Fibroblast of lung (primary cell): Measurements from ENCODE around the gene GAB1. TPM values are rescaled to one million over a fixed set of nuclear protein-coding genes. Genes with fewer than 3 reads are reported as not detected.

Source experiments
- DNase-seq, 2 donors: peaks; one replicate each; pipeline versions ENCODE4 v3.0.0 to v3.0.0-alpha.2; 2010; ENCODE audit warnings: low read depth in 2 of 2
- H2AFZ ChIP-seq: 2 replicates; pipeline ENCODE4 v1.5.1; 2012; ENCODE audit warnings: low read length, control low read depth, inconsistent platforms
- H3K27ac ChIP-seq: 2 replicates; pipeline ENCODE4 v1.5.1; 2011; ENCODE audit warnings: low read length, control low read depth; ENCODE audit not compliant: insufficient read depth
- H3K27me3 ChIP-seq: 2 replicates; pipeline ENCODE4 v1.5.1; 2011; ENCODE audit warnings: mild to moderate bottlenecking, low read length; ENCODE audit not compliant: control insufficient read depth, insufficient read depth
- H3K36me3 ChIP-seq: 2 replicates; pipeline ENCODE4 v1.5.1; 2011; ENCODE audit warnings: low read length; ENCODE audit not compliant: control insufficient read depth, insufficient read depth
- H3K4me1 ChIP-seq: 2 replicates; pipeline ENCODE4 v1.5.1; 2011; ENCODE audit warnings: low read length; ENCODE audit not compliant: control insufficient read depth, insufficient read depth; ENCODE audit errors: extremely low read depth
- H3K4me2 ChIP-seq: 2 replicates; pipeline ENCODE4 v1.5.1; 2011; ENCODE audit warnings: low read length, control low read depth; ENCODE audit not compliant: insufficient read depth; ENCODE audit errors: extremely low read depth
- H3K4me3 ChIP-seq, 4 experiments: fragments of 200-600 bp in 1 of 4; sonication (generic) in 1 of 4; replicated peaks in 1 of 4; 2 replicates each; pipeline ENCODE4 v1.5.1; 2011 to 2016; ENCODE audit warnings: low read length in 4 of 4, low read depth in 3 of 4, mild to moderate bottlenecking in 3 of 4, control low read depth in 2 of 4, inconsistent platforms in 1 of 4, mixed read lengths in 1 of 4; ENCODE audit not compliant: insufficient read depth in 1 of 4; ENCODE audit errors: control extremely low read depth in 1 of 4
- H3K79me2 ChIP-seq: 2 replicates; pipeline ENCODE4 v1.5.1; 2012; ENCODE audit warnings: mild to moderate bottlenecking, low read length, inconsistent platforms; ENCODE audit not compliant: control insufficient read depth, insufficient read depth
- H3K9ac ChIP-seq: 2 replicates; pipeline ENCODE4 v1.5.1; 2011; ENCODE audit warnings: mild to moderate bottlenecking, low read length, control low read depth; ENCODE audit not compliant: insufficient read depth
- H3K9me3 ChIP-seq: 2 replicates; pipeline ENCODE4 v1.5.1; 2012; ENCODE audit warnings: low read depth, low read length; ENCODE audit not compliant: control insufficient read depth, insufficient read depth
- H4K20me1 ChIP-seq: 2 replicates; pipeline ENCODE4 v1.5.1; 2011; ENCODE audit warnings: low read length; ENCODE audit not compliant: control insufficient read depth, insufficient read depth; ENCODE audit errors: extremely low read depth
- EZH2 ChIP-seq: IDR thresholded peaks from 2 replicates; pipeline ENCODE4 v1.5.1; 2012; ENCODE audit warnings: low read length, control low read depth, mild to moderate bottlenecking; ENCODE audit errors: missing control alignments
- polyA plus RNA-seq, 2 donors: library from polyadenylated mRNA; depleted of rRNA in 1 of 2; stranded (reverse) in 1 of 2; unstranded in 1 of 2; fragments of >200 nt; gene quantifications; 2 replicates each; pipeline ENCODE4 v1.2.1, GENCODE V29; 2011 to 2012; ENCODE audit warnings: missing spikeins in 1 of 2
- total RNA-seq: library from RNA; depleted of rRNA; stranded (reverse); fragments of >200 nt; gene quantifications from 2 replicates; pipeline ENCODE4 v1.2.1, GENCODE V29; 2014
- TF ChIP-seq, protein P1 (sequence below), 2 donors: IDR thresholded peaks in 1 of 2; conservative IDR thresholded peaks in 1 of 2; 1 replicate in 1 of 2; 2 replicates in 1 of 2; pipeline ENCODE4 v1.5.1; 2011 to 2012; ENCODE audit warnings: low read length in 2 of 2, control low read depth in 1 of 2, inconsistent platforms in 1 of 2, low read depth in 1 of 2, mild to moderate bottlenecking in 1 of 2

GAB1 gene
- total and polyA plus RNA-seq, 2 donors (not counting 1 experiment from before 2014, with no cell fraction given), result 10.6 to 18.0 TPM

GRCh38 chr4:143382596-143382995 is 45.9 kb downstream of the GAB1 start:
- H3K4me3 ChIP-seq, result peak overlapping the region; percentile 15 to 40 (median 24)

GRCh38 chr4:143383005-143383574 is 46.4 kb downstream of the GAB1 start:
- Histone ChIP-seq H2AFZ (no peak overlapping the region), H3K79me2 (peaks cover 27% of the 10 kb centered on the region)

More at GRCh38 chr4:143382596-143382995, 45.9 kb downstream of the GAB1 start:
- no peaks in the 10 kb centered on the region for H4K20me1 ChIP-seq
- peak overlapping the region; percentile 89 for H3K4me2 ChIP-seq
- no peaks in the 10 kb centered on the region for H3K36me3 ChIP-seq
- H3K4me1 ChIP-seq, result peaks cover 2% of the 10 kb centered on the region
- no peaks in the 10 kb centered on the region for H3K9me3 ChIP-seq
- H3K27me3 ChIP-seq, result no peaks in the 10 kb centered on the region
- peak overlapping the region; percentile 32 for H3K27ac ChIP-seq
- H3K79me2 ChIP-seq, result peaks cover 26% of the 10 kb centered on the region
- H3K9ac ChIP-seq, result no peak overlapping the region
- DNase-seq, result peak; percentile 35 to 59
- TF ChIP-seq, protein P1, sequence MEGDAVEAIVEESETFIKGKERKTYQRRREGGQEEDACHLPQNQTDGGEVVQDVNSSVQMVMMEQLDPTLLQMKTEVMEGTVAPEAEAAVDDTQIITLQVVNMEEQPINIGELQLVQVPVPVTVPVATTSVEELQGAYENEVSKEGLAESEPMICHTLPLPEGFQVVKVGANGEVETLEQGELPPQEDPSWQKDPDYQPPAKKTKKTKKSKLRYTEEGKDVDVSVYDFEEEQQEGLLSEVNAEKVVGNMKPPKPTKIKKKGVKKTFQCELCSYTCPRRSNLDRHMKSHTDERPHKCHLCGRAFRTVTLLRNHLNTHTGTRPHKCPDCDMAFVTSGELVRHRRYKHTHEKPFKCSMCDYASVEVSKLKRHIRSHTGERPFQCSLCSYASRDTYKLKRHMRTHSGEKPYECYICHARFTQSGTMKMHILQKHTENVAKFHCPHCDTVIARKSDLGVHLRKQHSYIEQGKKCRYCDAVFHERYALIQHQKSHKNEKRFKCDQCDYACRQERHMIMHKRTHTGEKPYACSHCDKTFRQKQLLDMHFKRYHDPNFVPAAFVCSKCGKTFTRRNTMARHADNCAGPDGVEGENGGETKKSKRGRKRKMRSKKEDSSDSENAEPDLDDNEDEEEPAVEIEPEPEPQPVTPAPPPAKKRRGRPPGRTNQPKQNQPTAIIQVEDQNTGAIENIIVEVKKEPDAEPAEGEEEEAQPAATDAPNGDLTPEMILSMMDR (conservative IDR thresholded peaks at IDR 0.05 in 1 of 2, IDR thresholded peaks at IDR 0.05 in 1 of 2; ENCODE audit: low read depth in 1 of 2, low read length in 2 of 2), result no peak
- no peak for TF ChIP-seq EZH2
- peak overlapping the region; percentile 45 for H2AFZ ChIP-seq

DNA sequence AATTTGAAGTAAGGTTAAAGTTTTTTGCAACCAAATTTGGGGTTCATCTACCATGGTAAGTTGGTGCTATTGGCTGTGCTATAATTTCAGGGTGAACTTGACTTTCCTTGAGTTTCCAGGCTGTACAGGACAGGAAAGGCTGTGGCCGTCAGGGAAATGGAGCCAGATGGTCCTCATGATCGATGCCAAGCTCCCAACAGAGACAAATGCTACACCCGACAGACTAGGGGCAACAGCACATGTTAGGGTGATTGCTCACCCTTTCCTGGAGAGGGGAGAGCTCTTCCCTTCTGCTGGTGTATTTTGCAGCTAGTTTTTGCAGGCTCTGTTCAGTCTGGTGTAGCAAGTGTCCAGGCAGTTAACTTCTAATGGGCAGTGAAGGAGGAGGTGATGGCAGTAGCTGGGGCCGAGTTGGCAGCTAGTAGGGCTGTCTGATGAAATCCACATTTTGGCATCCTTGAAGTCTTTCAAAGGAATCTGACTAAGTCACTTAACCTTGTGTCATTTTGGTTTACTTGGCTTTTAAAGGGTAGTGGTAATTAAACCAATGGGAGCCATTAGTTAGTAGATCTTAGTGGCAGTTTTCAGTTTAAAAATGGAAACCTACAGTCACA is 47.8 kb downstream of the GAB1 start:
- Histone ChIP-seq H2AFZ (no peak overlapping the region), H3K4me1 (peaks cover 8% of the 10 kb centered on the region), H4K20me1 (no peaks in the 10 kb centered on the region), H3K4me2 (peak overlapping the region; percentile 53), H3K27me3 (no peaks in the 10 kb centered on the region), H3K36me3 (no peaks in the 10 kb centered on the region), H3K4me3 (no peak overlapping the region), H3K9me3 (no peaks in the 10 kb centered on the region), H3K79me2 (peaks cover 22% of the 10 kb centered on the region), H3K27ac (no peak overlapping the region), H3K9ac (no peak overlapping the region)
- peak; percentile 42 to 84 for DNase-seq
- TF ChIP-seq EZH2, result no peak
- TF ChIP-seq, protein P1 (conservative IDR thresholded peaks at IDR 0.05 in 1 of 2, IDR thresholded peaks at IDR 0.05 in 1 of 2; ENCODE audit: low read depth in 1 of 2, low read length in 2 of 2), result no peak

More at GRCh38 chr4:143383005-143383574, 46.4 kb downstream of the GAB1 start:
- peak overlapping the region; percentile 89 for H3K4me2 ChIP-seq
- H3K36me3 ChIP-seq, result no peaks in the 10 kb centered on the region
- DNase-seq, result no peak
- TF ChIP-seq, protein P1 (conservative IDR thresholded peaks at IDR 0.05 in 1 of 2, IDR thresholded peaks at IDR 0.05 in 1 of 2; ENCODE audit: low read depth in 1 of 2, low read length in 2 of 2), result no peak
- no peak for TF ChIP-seq EZH2
- H4K20me1 ChIP-seq, result no peaks in the 10 kb centered on the region
- peak overlapping the region; percentile 32 for H3K27ac ChIP-seq
- H3K4me1 ChIP-seq, result peaks cover 1% of the 10 kb centered on the region
- H3K9ac ChIP-seq, result no peak overlapping the region
- H3K27me3 ChIP-seq, result no peaks in the 10 kb centered on the region
- H3K4me3 ChIP-seq, result peak overlapping the region in 3 of 4 experiments; percentile 22 to 40 (median 27)
- no peaks in the 10 kb centered on the region for H3K9me3 ChIP-seq
